Left lung (tissue), 10 donors: Measurements from ENCODE around the gene ACAP2. TPM values are rescaled to one million over a fixed set of nuclear protein-coding genes. Genes with fewer than 3 reads are reported as not detected.

Source experiments
- ATAC-seq: fragments of 200-7000 bp; cut with Tn5 transposase; one replicate; pipeline ENCODE4 v1.9.1; 2020; ENCODE audit warnings: moderate library complexity
- DNase-seq, 4 donors: peaks; one replicate each; pipeline ENCODE4 v3.0.0-alpha.2; 2013 to 2020
- H3K27ac ChIP-seq, 2 donors: fragments of 200-600 bp; sonication (generic) in 1 of 2; one replicate each; pipeline versions ENCODE4 v1.5.0 to v1.8.0; 2020 to 2021
- H3K27me3 ChIP-seq, 2 donors: fragments of 200-600 bp; sonication (generic) in 1 of 2; one replicate each; pipeline versions ENCODE4 v1.5.0 to v1.8.0; 2020 to 2021
- H3K36me3 ChIP-seq, 2 donors: fragments of 200-600 bp; sonication (generic) in 1 of 2; one replicate each; pipeline versions ENCODE4 v1.5.0 to v1.8.0; 2020 to 2021
- H3K4me1 ChIP-seq, 2 donors: fragments of 200-600 bp; one replicate each; pipeline ENCODE4 v1.8.0; 2021
- H3K4me3 ChIP-seq, 2 donors: fragments of 200-600 bp; sonication (generic) in 1 of 2; one replicate each; pipeline versions ENCODE4 v1.5.0 to v1.8.0; 2020 to 2021; ENCODE audit warnings: mild to moderate bottlenecking in 1 of 2
- H3K9me3 ChIP-seq, 2 donors: fragments of 200-600 bp; sonication (generic) in 1 of 2; one replicate each; pipeline versions ENCODE4 v1.5.0 to v1.8.0; 2020 to 2021
- intact Hi-C, 2 donors: fragments of 100-400 bp; cut with DNase I; formaldehyde crosslinking; loops; one replicate each; pipeline versions ENCODE4 v1.11.2 to v1.14.2; 2022
- polyA plus RNA-seq, 6 donors: library from polyadenylated mRNA; unstranded; fragments of 120-200 nt; gene quantifications; one replicate each; pipeline ENCODE4 v1.2.1, GENCODE V29; 2013; ENCODE audit not compliant: insufficient read length in 6 of 6
- total RNA-seq, 2 donors: library from RNA; stranded (reverse); fragmentation: NEBNext Ultra II Directional; extraction: Animal tissue kit (Norgen Biotek cat#: 25700); gene quantifications; one replicate each; pipeline ENCODE4 v1.2.1, GENCODE V29; 2021
- TF ChIP-seq, protein P1 (sequence below), 2 donors: fragments of 200-600 bp; sonication (generic) in 1 of 2; IDR thresholded peaks; one replicate each; pipeline versions ENCODE4 v1.5.0 to v1.8.0; 2021; ENCODE audit warnings: antibody characterized with exemption in 2 of 2
- donor health status: DM: no; HTN: yes; CAD: no.
- donor health status: DM: no; HTN: no; CAD: no.

The ACAP2 gene
- total and polyA plus RNA-seq, 8 donors, result 44.7 to 78.7 (median 51.2) TPM

DNA sequence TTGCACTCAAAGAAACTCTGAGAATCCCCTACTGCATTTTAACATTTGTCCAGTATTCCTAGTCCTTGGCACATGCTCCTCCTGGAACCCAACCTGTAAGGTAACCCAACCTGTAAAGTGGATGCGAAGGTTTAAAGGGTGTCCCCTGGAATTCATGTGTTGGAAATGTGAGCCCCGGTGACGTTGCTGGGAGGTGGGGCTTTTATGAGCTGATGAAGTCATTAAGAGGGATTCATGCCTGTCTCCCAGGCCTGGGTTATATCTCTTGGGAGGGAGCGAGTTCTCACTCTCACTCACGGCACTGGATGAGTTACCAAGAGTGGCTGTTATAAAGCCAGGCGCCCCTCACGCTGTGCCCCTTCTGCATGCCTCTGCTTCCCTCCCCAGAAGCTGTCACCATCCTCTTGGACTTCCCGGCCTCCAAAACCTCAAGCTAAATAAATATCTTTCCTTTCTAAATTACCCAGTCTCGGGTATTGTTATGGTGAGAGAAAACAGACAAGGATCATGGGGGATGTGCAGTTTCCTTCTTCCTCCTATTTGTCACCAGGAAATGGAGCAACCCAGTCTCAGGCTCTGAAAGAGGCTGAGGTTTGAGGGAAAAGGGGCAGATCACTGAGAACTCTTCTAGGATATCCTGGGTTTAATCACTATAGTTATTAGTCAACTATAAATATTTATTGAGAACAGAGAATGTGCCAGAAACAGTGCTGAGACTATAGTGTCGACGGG, 179.5 kb downstream of the ACAP2 start:
- DNase-seq, result peak in 1 of 4 donors; percentile 16
- Histone ChIP-seq H3K27ac (peak overlapping the region in 1 of 2 donors; percentile 42), H3K4me1 (peaks cover 12 to 44% of the 10 kb centered on the region in 2 donors), H3K27me3 (no peaks in the 10 kb centered on the region), H3K4me3 (no peak overlapping the region), H3K36me3 (no peaks in the 10 kb centered on the region), H3K9me3 (no peaks in the 10 kb centered on the region)
- no peak for ATAC-seq
- intact Hi-C loops, result no loop called here
- TF ChIP-seq, protein P1, sequence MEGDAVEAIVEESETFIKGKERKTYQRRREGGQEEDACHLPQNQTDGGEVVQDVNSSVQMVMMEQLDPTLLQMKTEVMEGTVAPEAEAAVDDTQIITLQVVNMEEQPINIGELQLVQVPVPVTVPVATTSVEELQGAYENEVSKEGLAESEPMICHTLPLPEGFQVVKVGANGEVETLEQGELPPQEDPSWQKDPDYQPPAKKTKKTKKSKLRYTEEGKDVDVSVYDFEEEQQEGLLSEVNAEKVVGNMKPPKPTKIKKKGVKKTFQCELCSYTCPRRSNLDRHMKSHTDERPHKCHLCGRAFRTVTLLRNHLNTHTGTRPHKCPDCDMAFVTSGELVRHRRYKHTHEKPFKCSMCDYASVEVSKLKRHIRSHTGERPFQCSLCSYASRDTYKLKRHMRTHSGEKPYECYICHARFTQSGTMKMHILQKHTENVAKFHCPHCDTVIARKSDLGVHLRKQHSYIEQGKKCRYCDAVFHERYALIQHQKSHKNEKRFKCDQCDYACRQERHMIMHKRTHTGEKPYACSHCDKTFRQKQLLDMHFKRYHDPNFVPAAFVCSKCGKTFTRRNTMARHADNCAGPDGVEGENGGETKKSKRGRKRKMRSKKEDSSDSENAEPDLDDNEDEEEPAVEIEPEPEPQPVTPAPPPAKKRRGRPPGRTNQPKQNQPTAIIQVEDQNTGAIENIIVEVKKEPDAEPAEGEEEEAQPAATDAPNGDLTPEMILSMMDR (IDR thresholded peaks at IDR 0.05), result no peak

DNA sequence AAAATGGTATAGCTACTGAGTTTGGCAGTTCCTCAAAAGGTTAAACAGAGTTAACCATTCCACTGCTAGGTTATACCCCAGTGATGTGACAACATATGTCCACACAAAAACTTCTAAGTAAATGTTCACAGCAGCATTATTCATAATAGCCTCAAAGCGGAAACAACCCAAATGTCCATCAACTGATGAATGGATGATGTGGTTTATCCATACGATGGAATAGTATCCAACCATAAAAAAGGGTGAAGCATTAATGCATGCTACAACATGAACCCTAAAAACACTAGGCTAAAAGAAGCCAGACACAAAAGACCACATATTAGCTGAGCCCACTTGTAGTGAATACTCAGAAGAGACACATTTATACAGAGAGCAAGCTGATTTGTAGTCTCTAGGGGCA, 180.9 kb downstream of the ACAP2 start:
- intact Hi-C loops, result no loop called here

DNA sequence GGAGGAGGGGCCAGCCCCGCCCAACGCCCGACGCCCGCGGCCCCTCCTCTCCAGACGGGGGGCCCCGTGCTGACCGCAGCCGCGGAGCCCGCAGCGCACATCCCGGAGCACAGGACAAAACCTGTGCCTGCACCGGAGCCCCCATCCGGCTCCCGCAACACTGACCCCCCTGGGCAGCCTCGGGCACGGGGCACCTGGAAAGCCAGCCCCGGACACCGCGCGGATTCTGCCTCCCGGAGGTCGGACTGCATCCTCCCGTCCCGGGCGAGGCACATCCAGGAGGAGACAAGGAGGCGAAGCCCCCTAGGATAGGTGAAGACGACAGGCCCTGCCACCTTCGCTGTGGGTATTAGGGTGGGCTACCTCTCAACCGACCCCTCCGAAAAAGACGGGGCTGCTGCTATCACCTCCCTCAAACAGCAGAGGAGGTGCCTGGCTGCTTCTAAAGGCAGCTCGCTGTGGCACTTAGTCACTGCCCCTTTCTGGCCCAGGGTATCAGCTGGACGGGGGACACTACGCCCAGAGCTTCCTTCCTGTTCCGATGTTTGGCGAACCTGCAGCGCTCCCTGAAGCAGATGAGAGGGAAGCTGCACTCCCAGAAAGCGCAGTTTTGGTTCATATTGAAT, 182.4 kb downstream of the ACAP2 start:
- ATAC-seq (peak; percentile 15), DNase-seq (peak in 2 of 4 donors; percentile 70 to 95)
- H3K27me3 ChIP-seq, result no peaks in the 10 kb centered on the region

More for the DNA sequence above, 180.9 kb downstream of the ACAP2 start:
- TF ChIP-seq, protein P1 (IDR thresholded peaks at IDR 0.05), result no peak
- Histone ChIP-seq H3K4me3 (no peak overlapping the region), H3K36me3 (no peaks in the 10 kb centered on the region), H3K9me3 (no peaks in the 10 kb centered on the region), H3K27me3 (no peaks in the 10 kb centered on the region), H3K4me1 (peaks cover 12 to 47% of the 10 kb centered on the region in 2 donors), H3K27ac (no peak overlapping the region)
- DNase-seq (no peak), ATAC-seq (no peak)

DNA sequence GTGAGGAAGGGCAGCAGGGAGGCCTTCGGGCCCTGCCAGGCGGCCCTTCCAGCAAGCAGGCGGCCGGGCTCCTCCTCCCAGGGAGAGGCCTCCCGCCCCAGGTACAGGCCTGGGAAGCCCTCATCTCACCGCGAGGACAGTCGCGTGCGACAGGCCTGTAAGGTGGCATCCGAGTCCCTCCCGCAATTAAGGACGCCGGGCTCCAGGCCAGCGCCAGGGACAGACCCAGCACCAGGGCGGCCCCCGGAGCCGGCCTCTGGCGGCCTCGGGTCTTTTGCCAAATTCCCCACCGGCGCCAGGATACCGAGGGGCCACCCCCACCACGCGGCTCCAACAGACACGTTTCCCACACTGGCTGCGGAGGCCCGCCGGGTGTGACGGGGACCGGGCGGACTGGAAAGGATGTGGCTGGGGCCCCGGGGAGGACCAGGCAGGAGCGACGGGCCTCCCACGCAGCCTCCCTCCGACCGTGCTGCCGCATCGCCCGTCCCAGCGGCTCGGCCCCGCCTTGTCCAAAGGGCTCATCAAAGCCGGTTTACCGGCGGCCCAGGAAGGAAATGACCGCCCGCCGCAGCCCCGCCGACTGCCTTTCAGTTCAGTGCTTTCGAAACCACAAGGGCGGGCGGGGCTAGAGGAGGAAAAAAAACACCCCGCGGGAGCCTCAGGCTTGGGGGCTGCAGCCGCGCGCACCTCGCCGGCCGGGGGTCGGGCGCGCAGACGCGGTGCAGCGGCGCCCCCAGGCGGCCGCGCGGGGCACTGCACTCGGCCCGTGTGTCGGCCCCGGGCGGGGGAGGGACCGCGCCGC, 183.1 kb downstream of the ACAP2 start:
- no peaks in the 10 kb centered on the region for H3K36me3 ChIP-seq
- no peaks in the 10 kb centered on the region for H3K27me3 ChIP-seq
- peak; percentile 95 for ATAC-seq
- intact Hi-C loops, result loop anchor here in 1 of 2 donors (5.0 kb wide), 1 partner anchor 577 kb away; no protein-coding TSS in a partner anchor
- H3K4me3 ChIP-seq, result peak overlapping the region; percentile 62 to 75
- H3K9me3 ChIP-seq, result no peaks in the 10 kb centered on the region
- TF ChIP-seq, protein P1 (IDR thresholded peaks at IDR 0.05), result peak; percentile 49 to 73
- peak overlapping the region; percentile 87 to 94 for H3K27ac ChIP-seq
- peak; percentile 91 to 96 (median 93) for DNase-seq
- peaks cover 12 to 47% of the 10 kb centered on the region in 2 donors for H3K4me1 ChIP-seq

More for the DNA sequence above, 182.4 kb downstream of the ACAP2 start:
- Histone ChIP-seq H3K4me1 (peaks cover 12 to 47% of the 10 kb centered on the region in 2 donors), H3K9me3 (no peaks in the 10 kb centered on the region), H3K27ac (peak overlapping the region; percentile 87 to 94), H3K4me3 (peak overlapping the region; percentile 62 to 75), H3K36me3 (no peaks in the 10 kb centered on the region)
- intact Hi-C loops, result no loop called here
- TF ChIP-seq, protein P1 (IDR thresholded peaks at IDR 0.05), result peak in 1 of 2 donors; percentile 8
